Measurements from ENCODE around the gene HMGXB4. TPM values are rescaled to one million over a fixed set of nuclear protein-coding genes. Genes with fewer than 3 reads are reported as not detected.

Gene HMGXB4
- total and polyA plus RNA-seq, 2 donors (not counting 1 experiment from before 2014, with no cell fraction given) = 5.9 to 25.2 TPM

DNA sequence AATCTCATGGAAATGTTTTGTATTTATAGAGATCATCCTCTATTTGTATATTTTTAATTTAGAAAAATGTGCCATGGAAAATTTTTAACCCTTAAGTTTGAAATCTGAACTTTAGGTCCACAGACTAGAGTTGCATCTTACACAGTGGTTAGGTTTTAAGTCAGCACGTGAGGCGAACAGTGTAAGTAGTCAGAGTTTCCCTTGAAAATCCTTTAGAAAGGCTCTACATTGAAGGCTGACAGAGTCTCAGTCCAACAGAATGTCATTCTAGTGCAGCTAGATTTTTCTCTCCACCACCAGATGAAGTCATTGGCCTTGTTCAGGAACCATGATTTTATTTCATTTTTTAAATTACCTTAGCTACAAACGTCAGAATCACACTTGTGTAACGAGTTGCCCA lies 18.7 kb downstream of the HMGXB4 start:
- ATAC-seq (ENCODE audit: low read depth) = no peak

DNA sequence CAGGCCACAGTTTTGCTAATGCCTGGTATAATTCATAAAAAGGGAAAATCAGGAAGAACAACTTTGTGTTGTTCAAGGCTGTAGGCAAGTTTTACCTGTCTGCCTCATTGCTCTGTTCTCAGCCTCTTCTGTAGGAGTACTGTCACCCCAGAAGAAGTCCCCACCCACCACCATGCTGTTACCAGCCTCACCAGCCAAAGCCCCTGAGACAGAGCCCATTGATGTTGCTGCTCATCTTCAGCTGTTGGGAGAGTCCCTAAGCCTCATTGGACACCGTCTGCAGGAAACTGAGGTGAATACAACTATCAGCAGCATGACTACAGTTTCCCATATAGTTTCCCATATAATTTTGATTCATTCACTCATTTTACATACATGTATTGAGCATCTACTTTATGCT lies 30.8 kb downstream of the HMGXB4 start:
- DNase-seq (no peak), ATAC-seq (ENCODE audit: low read depth) (no peak)
- Histone ChIP-seq H3K4me2 (replicated peaks; ENCODE audit: low read depth, low read length, poor library complexity, severe bottlenecking) (no peak overlapping the region), H3K36me3 (replicated peaks in 1 of 2; ENCODE audit: control extremely low read depth in 1 of 2, control insufficient read depth in 1 of 2, extremely low read depth in 1 of 2, insufficient read depth in 2 of 2, low read length in 1 of 2) (peaks cover 15 to 56% of the 10 kb centered on the region in 2 experiments), H4K20me1 (ENCODE audit: control insufficient read depth, insufficient read depth, low read length, poor library complexity, severe bottlenecking) (no peaks in the 10 kb centered on the region), H3K9ac (ENCODE audit: low read length) (no peak overlapping the region), H3K27me3 (replicated peaks in 1 of 4; ENCODE audit: control extremely low read depth in 1 of 4, control insufficient read depth in 3 of 4, insufficient read depth in 4 of 4, low read length in 3 of 4) (no peaks in the 10 kb centered on the region), H3K27ac (ENCODE audit: low read length in 2 of 2) (no peak overlapping the region), H2AFZ (ENCODE audit: insufficient read depth, low read depth, low read length, poor library complexity, severe bottlenecking) (no peak overlapping the region), H3K4me1 (ENCODE audit: control insufficient read depth in 2 of 2, insufficient read depth in 2 of 2, low read length in 2 of 2) (no peaks in the 10 kb centered on the region), H3K4me3 (ENCODE audit: control extremely low read depth in 1 of 5, extremely low read depth in 1 of 5, insufficient read depth in 1 of 5, low read depth in 2 of 5, low read length in 4 of 5) (no peak overlapping the region), H3K9me3 (ENCODE audit: control extremely low read depth in 1 of 3, control insufficient read depth in 2 of 3, insufficient read depth in 1 of 3, low read length in 2 of 3) (no peaks in the 10 kb centered on the region), H3K79me2 (ENCODE audit: control insufficient read depth, insufficient read depth, low read length) (no peaks in the 10 kb centered on the region)
- intact Hi-C loops (cut with micrococcal nuclease) = no loop called here
- no peak for TF ChIP-seq EZH2 (IDR thresholded peaks at IDR 0.05; ENCODE audit: borderline replicate concordance, insufficient read depth, low read depth, low read length, poor library complexity, severe bottlenecking)
- TF ChIP-seq, protein P1, sequence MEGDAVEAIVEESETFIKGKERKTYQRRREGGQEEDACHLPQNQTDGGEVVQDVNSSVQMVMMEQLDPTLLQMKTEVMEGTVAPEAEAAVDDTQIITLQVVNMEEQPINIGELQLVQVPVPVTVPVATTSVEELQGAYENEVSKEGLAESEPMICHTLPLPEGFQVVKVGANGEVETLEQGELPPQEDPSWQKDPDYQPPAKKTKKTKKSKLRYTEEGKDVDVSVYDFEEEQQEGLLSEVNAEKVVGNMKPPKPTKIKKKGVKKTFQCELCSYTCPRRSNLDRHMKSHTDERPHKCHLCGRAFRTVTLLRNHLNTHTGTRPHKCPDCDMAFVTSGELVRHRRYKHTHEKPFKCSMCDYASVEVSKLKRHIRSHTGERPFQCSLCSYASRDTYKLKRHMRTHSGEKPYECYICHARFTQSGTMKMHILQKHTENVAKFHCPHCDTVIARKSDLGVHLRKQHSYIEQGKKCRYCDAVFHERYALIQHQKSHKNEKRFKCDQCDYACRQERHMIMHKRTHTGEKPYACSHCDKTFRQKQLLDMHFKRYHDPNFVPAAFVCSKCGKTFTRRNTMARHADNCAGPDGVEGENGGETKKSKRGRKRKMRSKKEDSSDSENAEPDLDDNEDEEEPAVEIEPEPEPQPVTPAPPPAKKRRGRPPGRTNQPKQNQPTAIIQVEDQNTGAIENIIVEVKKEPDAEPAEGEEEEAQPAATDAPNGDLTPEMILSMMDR (IDR thresholded peaks at IDR 0.05) = no peak
- WGBS (ENCODE audit: insufficient coverage) = 100% methylated on average over 1 of the region's 1 CpG
- ChIA-PET POLR2A (no interaction called here), CTCF (no interaction called here)
- Mint-ChIP-seq H3K4me3 (no peak overlapping the region), H3K27ac (no peak overlapping the region), H3K27me3 (no peaks in the 10 kb centered on the region), H3K9me3 (ENCODE audit: insufficient read depth) (no peaks in the 10 kb centered on the region), H3K4me1 (no peaks in the 10 kb centered on the region)

More for the DNA sequence above, 18.7 kb downstream of the HMGXB4 start:
- ChIA-PET CTCF (no interaction called here), POLR2A (no interaction called here)
- Mint-ChIP-seq H3K4me1 (no peaks in the 10 kb centered on the region), H3K27ac (no peak overlapping the region), H3K27me3 (no peaks in the 10 kb centered on the region), H3K4me3 (no peak overlapping the region), H3K9me3 (ENCODE audit: insufficient read depth) (no peaks in the 10 kb centered on the region)
- TF ChIP-seq EZH2 (IDR thresholded peaks at IDR 0.05; ENCODE audit: borderline replicate concordance, insufficient read depth, low read depth, low read length, poor library complexity, severe bottlenecking) = no peak
- TF ChIP-seq, protein P1 (IDR thresholded peaks at IDR 0.05) = no peak
- Histone ChIP-seq H3K79me2 (ENCODE audit: control insufficient read depth, insufficient read depth, low read length) (peaks cover 9% of the 10 kb centered on the region), H3K27ac (ENCODE audit: low read length in 2 of 2) (no peak overlapping the region), H4K20me1 (ENCODE audit: control insufficient read depth, insufficient read depth, low read length, poor library complexity, severe bottlenecking) (no peaks in the 10 kb centered on the region), H3K4me2 (replicated peaks; ENCODE audit: low read depth, low read length, poor library complexity, severe bottlenecking) (no peak overlapping the region), H2AFZ (ENCODE audit: insufficient read depth, low read depth, low read length, poor library complexity, severe bottlenecking) (no peak overlapping the region), H3K9ac (ENCODE audit: low read length) (no peak overlapping the region), H3K36me3 (replicated peaks in 1 of 2; ENCODE audit: control extremely low read depth in 1 of 2, control insufficient read depth in 1 of 2, extremely low read depth in 1 of 2, insufficient read depth in 2 of 2, low read length in 1 of 2) (peaks cover 11 to 13% of the 10 kb centered on the region in 2 experiments), H3K9me3 (ENCODE audit: control extremely low read depth in 1 of 3, control insufficient read depth in 2 of 3, insufficient read depth in 1 of 3, low read length in 2 of 3) (no peaks in the 10 kb centered on the region), H3K27me3 (replicated peaks in 1 of 4; ENCODE audit: control extremely low read depth in 1 of 4, control insufficient read depth in 3 of 4, insufficient read depth in 4 of 4, low read length in 3 of 4) (no peaks in the 10 kb centered on the region), H3K4me3 (ENCODE audit: control extremely low read depth in 1 of 5, extremely low read depth in 1 of 5, insufficient read depth in 1 of 5, low read depth in 2 of 5, low read length in 4 of 5) (no peak overlapping the region), H3K4me1 (ENCODE audit: control insufficient read depth in 2 of 2, insufficient read depth in 2 of 2, low read length in 2 of 2) (no peaks in the 10 kb centered on the region)
- WGBS (ENCODE audit: insufficient coverage) = 89% methylated on average over 2 of the region's 4 CpGs
- intact Hi-C loops (cut with micrococcal nuclease) = no loop called here
- DNase-seq = no peak

Data from B cell (primary cell).